ENCODE data around the gene DNASE1L2.

DNA sequence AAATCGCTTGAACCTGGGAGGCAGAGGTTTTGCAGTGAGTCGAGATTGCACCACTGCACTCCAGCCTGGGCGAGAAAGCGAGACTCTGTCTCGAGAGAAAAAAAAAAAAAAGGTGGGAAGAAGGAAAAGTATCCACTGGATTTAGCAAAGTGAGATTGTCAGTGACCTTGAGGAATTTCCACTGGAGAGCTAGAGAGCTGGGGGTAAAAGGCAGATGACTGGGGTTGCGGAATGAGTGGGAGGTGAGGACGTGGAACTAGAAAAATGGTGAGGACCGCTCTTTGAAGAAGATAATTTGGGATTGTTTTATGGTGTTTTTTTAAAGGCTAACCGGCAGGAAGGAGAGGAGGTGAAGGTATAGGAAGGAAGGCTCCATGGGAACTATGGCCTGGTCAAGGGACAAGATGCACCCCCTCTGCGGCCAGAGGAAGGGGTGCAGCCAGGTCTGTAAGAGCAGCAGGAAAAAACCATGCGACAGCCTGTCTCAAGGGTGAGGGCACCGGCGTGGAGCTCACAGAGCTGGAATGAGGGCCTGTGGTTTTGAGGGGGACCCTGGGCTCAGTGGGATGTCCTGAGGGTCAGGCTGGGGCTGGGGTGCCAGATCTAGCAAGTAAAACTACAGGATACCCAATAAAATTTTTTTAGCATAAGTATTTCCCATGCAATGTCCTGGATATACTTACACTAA lies 31.7 kb upstream of the DNASE1L2 start:
- TF ChIP-seq, protein P1, sequence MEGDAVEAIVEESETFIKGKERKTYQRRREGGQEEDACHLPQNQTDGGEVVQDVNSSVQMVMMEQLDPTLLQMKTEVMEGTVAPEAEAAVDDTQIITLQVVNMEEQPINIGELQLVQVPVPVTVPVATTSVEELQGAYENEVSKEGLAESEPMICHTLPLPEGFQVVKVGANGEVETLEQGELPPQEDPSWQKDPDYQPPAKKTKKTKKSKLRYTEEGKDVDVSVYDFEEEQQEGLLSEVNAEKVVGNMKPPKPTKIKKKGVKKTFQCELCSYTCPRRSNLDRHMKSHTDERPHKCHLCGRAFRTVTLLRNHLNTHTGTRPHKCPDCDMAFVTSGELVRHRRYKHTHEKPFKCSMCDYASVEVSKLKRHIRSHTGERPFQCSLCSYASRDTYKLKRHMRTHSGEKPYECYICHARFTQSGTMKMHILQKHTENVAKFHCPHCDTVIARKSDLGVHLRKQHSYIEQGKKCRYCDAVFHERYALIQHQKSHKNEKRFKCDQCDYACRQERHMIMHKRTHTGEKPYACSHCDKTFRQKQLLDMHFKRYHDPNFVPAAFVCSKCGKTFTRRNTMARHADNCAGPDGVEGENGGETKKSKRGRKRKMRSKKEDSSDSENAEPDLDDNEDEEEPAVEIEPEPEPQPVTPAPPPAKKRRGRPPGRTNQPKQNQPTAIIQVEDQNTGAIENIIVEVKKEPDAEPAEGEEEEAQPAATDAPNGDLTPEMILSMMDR (IDR thresholded peaks at IDR 0.05), result no peak
- no peak for TF ChIP-seq POLR2A (IDR thresholded peaks at IDR 0.05)
